Glutamatergic neuron (in vitro differentiated cells): ENCODE measurements around the gene SRGAP1. TPM values are rescaled to one million over a fixed set of nuclear protein-coding genes. Genes with fewer than 3 reads are reported as not detected.

Experiments used
- DNase-seq: peaks from one replicate; pipeline ENCODE4 v3.0.0; 2022
- H3K27ac Mint-ChIP-seq: one replicate; pipeline ENCODE4 v1.8.0; 2020; ENCODE audit warnings: mild to moderate bottlenecking, mixed read lengths, inconsistent platforms; ENCODE audit not compliant: unreplicated experiment
- H3K27me3 Mint-ChIP-seq: one replicate; pipeline ENCODE4 v1.8.0; 2020; ENCODE audit warnings: mild to moderate bottlenecking, moderate library complexity, mixed read lengths, inconsistent platforms; ENCODE audit not compliant: unreplicated experiment
- H3K36me3 Mint-ChIP-seq: one replicate; pipeline ENCODE4 v1.8.0; 2020; ENCODE audit warnings: mild to moderate bottlenecking, mixed read lengths, inconsistent platforms; ENCODE audit not compliant: unreplicated experiment
- H3K4me1 Mint-ChIP-seq: one replicate; pipeline ENCODE4 v1.8.0; 2020; ENCODE audit warnings: mild to moderate bottlenecking, low read depth, mixed read lengths, inconsistent platforms; ENCODE audit not compliant: unreplicated experiment
- H3K4me3 Mint-ChIP-seq: one replicate; pipeline ENCODE4 v1.8.0; 2020; ENCODE audit warnings: mild to moderate bottlenecking, mixed read lengths, inconsistent platforms; ENCODE audit not compliant: unreplicated experiment
- H3K9me3 Mint-ChIP-seq: one replicate; pipeline ENCODE4 v1.8.0; 2020; ENCODE audit warnings: mild to moderate bottlenecking, moderate library complexity, mixed read lengths, inconsistent platforms; ENCODE audit not compliant: unreplicated experiment
- total RNA-seq: library from RNA; stranded (reverse); fragmentation: NEBNext Ultra II Directional; extraction: Animal tissue kit (Norgen Biotek cat#: 25700); gene quantifications from one replicate; pipeline ENCODE4 v1.2.1, GENCODE V29; 2021; ENCODE audit not compliant: unreplicated experiment
- TF ChIP-seq, protein P1 (sequence below): fragments of 200-600 bp; sonication (generic); IDR thresholded peaks from one replicate; pipeline ENCODE4 v1.5.0; 2021; ENCODE audit not compliant: partially characterized antibody, unreplicated experiment

Gene SRGAP1
- total RNA-seq, 1 donor from 2014 or later: 52.0 TPM

DNA sequence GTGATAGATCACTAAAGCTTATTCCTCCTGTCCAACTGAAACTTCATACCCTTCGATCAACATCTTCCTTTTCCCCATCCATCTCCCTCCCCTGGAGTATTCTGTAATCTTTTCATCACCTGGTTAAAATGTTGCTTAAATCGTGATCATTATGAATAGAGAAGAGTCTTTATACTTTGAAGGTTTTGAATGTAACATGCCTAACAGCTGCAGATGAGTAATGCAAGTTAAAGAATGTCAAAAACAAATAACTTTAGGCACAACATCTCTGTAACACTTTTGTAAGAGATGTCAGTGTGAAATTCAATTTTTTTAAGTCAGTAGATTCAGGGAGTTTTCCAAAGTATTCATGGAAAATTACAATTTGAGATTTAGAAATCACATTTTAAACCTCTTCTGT, 39.8 kb upstream of the SRGAP1 start:
- H3K27me3 Mint-ChIP-seq: peaks cover 3% of the 10 kb centered on the region
- no peak overlapping the region for H3K27ac Mint-ChIP-seq
- H3K4me3 Mint-ChIP-seq: no peak overlapping the region
- no peaks in the 10 kb centered on the region for H3K4me1 Mint-ChIP-seq
- no peaks in the 10 kb centered on the region for H3K9me3 Mint-ChIP-seq
- H3K36me3 Mint-ChIP-seq: no peaks in the 10 kb centered on the region
- TF ChIP-seq, protein P1, sequence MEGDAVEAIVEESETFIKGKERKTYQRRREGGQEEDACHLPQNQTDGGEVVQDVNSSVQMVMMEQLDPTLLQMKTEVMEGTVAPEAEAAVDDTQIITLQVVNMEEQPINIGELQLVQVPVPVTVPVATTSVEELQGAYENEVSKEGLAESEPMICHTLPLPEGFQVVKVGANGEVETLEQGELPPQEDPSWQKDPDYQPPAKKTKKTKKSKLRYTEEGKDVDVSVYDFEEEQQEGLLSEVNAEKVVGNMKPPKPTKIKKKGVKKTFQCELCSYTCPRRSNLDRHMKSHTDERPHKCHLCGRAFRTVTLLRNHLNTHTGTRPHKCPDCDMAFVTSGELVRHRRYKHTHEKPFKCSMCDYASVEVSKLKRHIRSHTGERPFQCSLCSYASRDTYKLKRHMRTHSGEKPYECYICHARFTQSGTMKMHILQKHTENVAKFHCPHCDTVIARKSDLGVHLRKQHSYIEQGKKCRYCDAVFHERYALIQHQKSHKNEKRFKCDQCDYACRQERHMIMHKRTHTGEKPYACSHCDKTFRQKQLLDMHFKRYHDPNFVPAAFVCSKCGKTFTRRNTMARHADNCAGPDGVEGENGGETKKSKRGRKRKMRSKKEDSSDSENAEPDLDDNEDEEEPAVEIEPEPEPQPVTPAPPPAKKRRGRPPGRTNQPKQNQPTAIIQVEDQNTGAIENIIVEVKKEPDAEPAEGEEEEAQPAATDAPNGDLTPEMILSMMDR: no peak
- DNase-seq: no peak

- DNase-seq: no peak
- Mint-ChIP-seq H3K27me3 (peaks cover 3% of the 10 kb centered on the region), H3K9me3 (no peaks in the 10 kb centered on the region), H3K4me1 (no peaks in the 10 kb centered on the region), H3K4me3 (no peak overlapping the region), H3K27ac (no peak overlapping the region), H3K36me3 (no peaks in the 10 kb centered on the region)
- TF ChIP-seq, protein P1: no peak
Measured at GRCh38 chr12:63805704-63806672, 38.5 kb upstream of the SRGAP1 start.

DNA sequence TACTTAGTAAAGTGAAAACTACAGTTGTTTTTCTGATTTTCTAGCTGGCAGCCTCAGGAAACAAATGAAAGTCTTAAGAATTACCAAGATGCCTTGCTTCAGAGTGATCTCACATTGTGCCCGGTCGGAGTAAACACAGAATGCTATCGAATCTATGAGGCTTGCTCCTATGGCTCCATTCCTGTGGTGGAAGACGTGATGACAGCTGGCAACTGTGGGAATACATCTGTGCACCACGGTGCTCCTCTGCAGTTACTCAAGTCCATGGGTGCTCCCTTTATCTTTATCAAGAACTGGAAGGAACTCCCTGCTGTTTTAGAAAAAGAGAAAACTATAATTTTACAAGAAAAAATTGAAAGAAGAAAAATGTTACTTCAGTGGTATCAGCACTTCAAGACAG, 35.9 kb upstream of the SRGAP1 start:
- Mint-ChIP-seq H3K9me3 (no peaks in the 10 kb centered on the region), H3K27me3 (peaks cover 4% of the 10 kb centered on the region), H3K27ac (no peak overlapping the region), H3K4me3 (no peak overlapping the region), H3K4me1 (no peaks in the 10 kb centered on the region), H3K36me3 (no peaks in the 10 kb centered on the region)
- no peak for DNase-seq
- TF ChIP-seq, protein P1: no peak

DNA sequence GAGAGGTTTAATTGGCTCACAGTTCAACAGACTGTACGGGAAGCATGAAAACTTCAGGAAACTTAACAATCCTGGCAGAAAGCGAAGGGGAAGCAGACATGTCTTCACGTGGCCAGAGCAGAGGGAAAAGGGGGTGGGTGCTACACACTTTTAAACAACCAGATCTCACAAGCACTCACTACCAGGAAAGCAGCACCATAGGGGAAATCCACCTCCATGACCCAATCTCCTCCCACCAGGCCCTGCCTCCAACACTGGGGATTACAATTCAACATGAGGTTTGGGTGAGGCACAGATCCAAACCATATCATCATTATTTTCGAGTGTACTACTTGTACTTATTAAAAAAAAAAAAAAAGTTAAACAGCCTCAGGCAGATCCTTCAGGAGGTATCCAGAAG, 34.9 kb upstream of the SRGAP1 start:
- TF ChIP-seq, protein P1: no peak
- Mint-ChIP-seq H3K9me3 (no peaks in the 10 kb centered on the region), H3K4me3 (no peak overlapping the region), H3K27ac (no peak overlapping the region), H3K36me3 (no peaks in the 10 kb centered on the region), H3K4me1 (no peaks in the 10 kb centered on the region), H3K27me3 (peaks cover 4% of the 10 kb centered on the region)
- DNase-seq: no peak

GRCh38 chr12:63811334-63811733, 33.2 kb upstream of the SRGAP1 start:
- no peaks in the 10 kb centered on the region for H3K9me3 Mint-ChIP-seq
- peaks cover 1% of the 10 kb centered on the region for H3K27me3 Mint-ChIP-seq
- no peaks in the 10 kb centered on the region for H3K36me3 Mint-ChIP-seq
- TF ChIP-seq, protein P1: no peak
- H3K4me1 Mint-ChIP-seq: no peaks in the 10 kb centered on the region
- H3K27ac Mint-ChIP-seq: no peak overlapping the region
- no peak overlapping the region for H3K4me3 Mint-ChIP-seq
- DNase-seq: no peak
